ENCODE data around the gene ACYP2.
"Not testable (repeated sequence)": the region's sequence is repeated elsewhere in the genome, so short reads cannot be mapped to it uniquely, and the experiment has no call there.

ACYP2 gene

GRCh38 chr2:54279385-54279784 lies 164.0 kb downstream of the ACYP2 start:
- DNase-seq: no peak

DNA sequence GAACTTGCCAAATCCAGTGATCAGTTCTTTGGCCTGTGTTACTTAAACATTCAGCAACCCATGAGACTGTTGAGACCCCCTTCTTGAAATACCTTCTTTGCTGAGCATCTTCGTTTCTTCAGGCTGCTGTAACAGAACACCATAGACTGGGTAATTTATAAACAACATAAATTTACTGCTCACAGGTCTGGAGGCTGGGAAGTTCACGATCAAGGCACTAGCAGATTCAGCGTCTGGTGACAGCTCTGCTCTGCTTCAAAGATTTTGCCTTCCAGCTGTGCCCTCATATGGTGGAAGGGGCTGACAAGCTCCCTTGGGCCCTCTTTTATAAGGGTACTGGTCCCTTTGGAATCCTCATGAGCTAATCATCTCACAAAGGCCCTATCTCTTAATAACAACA lies 169.4 kb downstream of the ACYP2 start:
- DNase-seq: no peak

DNA sequence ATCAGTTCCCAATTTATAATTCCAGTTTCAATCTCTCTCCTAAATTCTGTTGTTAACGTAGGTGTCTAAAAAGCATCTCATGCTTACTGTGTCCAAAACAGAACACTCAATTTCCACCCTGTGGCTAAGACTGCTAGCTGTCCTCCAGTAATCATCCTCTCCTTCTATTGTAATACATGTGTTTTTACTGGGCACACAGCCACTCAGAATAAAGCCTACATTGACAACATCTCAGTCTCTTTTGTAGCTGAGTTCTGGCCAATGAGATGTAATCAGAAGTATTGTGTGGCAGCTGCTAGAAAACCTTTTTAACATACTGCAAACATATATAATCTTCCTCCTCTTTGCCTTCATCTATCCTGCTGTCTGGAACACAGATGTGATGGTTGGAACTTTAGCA lies 170.0 kb downstream of the ACYP2 start:
- no peak for DNase-seq

- DNase-seq: no peak
Measured at GRCh38 chr2:54287532-54287931, 172.1 kb downstream of the ACYP2 start.

DNA sequence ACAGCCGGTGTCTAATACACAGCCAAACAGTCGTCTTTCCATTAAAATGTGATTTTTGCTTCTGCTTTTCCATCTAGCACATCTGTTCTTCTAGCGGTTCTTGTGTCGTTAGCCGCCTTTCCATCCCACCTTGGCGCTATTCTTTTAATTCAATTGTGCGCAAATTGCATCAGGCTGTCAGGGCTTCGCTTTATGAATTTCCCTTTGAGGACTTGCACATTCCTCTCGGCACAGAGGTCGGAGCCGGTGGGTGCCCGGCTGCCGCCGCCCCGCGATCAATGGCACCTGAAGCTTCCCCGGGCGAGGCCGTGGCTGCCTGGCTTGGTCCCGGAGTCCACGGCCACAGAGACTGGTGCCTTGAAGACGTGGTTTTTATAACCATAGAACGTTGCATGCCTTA lies 174.5 kb downstream of the ACYP2 start:
- DNase-seq: no peak

DNA sequence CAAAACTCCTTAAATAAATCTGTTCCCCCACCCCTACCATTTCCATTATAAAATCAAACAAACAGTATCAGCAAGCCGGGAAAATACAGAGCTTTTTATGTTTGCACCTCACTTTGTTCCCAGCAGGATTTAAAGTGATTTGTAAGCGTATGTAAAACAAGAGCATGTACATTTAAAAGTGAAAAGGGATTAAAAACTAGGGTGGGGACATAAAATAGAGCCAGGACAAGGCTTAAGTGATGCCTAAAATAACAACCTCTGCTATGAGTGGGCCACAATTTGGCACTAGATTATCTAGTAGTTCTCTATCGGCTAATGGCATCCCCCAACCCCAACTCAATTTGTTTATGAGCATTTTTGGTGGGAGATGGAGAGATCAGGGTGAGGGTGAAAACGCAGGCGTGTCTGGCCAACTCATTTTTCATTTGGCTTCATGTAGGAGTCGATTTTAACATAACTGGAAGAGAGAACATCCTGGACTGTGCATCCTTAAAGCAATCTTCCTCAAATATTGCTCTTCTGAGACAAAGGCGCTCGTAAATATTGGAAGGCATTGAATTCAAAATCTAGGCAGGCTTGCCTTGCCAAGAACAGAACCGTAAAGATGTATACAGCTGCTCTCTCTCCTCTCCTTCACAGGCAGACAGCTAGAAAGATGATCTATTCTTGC lies 175.1 kb downstream of the ACYP2 start:
- DNase-seq: no peak

- DNase-seq: not testable (repeated sequence)
Measured at GRCh38 chr2:54294665-54295064, 179.2 kb downstream of the ACYP2 start.

DNA sequence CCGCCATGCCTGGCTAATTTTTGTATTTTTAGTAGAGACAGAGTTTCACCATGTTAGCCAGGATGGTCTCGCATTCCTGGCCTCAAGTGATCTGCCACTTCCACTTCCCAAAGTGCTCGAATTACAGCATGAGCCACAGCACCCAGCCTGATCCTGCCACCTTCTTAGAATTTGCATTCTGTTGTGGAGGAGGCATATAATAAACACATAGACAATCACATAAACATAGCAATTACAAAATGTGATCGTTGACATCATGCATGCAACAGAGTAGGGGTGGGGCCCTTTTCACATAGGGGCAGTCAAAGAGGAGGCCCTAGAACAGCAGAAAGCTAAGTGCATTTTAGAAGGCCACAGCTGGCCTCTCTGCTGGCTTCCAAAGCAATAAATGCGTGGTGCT lies 180.5 kb downstream of the ACYP2 start:
- DNase-seq: no peak

DNA sequence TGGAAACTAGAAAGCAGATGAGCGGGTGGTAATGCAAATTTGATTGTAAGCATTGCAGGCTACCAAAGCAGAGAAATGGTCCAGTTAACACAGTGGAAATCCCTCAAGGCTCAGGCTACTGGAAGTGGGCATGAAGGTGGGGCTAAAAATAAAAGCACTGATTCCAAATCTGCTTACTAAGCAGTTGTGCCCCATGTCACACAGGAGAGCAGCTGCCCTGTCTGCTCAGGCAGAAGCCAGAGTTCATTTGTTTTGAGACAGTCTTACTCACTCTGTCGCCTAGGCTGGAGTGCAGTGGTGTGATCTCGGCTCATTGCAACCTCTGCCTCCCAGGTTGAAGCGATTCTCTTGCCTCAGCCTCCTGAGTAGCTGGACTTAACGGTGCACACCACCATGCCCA lies 183.1 kb downstream of the ACYP2 start:
- no peak for DNase-seq

- DNase-seq: no peak
Measured at GRCh38 chr2:54303631-54304030, 188.2 kb downstream of the ACYP2 start.

- DNase-seq: no peak
Measured at GRCh38 chr2:54306556-54306955, 191.1 kb downstream of the ACYP2 start.

GRCh38 chr2:54308186-54308585 lies 192.8 kb downstream of the ACYP2 start:
- DNase-seq: no peak

GRCh38 chr2:54308782-54309181 lies 193.4 kb downstream of the ACYP2 start:
- DNase-seq: no peak

DNA sequence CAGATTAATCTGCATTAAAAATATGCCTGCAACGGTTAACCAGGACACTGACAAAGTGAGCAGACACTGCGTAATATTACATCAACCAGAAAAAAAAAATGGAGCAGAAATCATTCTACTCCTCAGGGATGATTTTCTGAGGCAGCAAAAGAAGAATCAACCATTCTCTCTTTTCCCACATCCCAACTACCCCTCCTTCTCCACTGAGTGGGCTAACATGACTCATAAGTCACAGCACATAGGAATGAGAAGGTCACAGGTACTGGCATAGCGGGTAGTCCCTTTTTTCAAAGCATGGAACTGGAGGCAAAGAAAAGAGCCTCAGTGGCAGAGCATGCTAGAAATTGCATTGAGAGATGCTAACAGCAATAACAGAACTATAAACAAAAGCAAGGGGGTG lies 194.9 kb downstream of the ACYP2 start:
- DNase-seq: no peak

- no peak for DNase-seq
Measured at GRCh38 chr2:54310961-54311360, 195.5 kb downstream of the ACYP2 start.

DNA sequence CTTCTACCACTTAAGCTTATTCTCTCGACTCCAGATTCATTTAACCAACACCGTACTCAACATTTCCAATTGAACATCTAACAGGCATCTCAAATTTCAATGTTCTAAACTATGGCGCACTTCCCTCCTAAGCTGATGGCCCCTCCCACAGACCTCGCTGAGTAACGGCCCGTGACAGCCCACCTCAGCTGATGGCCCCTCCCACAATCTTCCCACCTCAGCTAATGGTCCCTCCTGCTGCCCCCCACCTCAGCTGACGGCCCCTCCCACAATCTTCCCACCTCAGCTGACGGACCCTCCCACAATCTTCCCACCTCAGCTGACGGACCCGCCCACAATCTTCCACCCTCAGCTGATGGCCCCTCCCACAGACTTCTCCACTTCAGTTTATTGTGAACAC lies 197.7 kb downstream of the ACYP2 start:
- DNase-seq: no peak

DNA sequence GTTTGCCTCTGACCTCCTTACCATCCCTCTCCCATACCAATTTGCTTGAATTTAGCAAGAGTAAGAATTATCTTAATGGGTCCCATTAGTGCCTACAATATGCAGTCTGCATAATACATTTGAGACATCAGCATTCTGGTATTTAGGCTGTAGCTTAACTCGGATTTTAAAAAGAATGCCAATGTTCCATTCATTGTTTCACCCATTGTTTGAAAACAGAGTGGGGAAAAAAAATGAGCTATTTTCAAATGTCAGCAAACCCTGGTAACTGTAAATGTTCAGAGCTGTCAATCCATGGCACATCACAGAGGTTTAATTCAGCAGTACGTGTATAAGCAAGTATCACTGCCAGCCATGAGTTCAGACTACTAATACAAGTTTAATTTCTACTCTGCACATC lies 202.6 kb downstream of the ACYP2 start:
- no peak for DNase-seq

DNA sequence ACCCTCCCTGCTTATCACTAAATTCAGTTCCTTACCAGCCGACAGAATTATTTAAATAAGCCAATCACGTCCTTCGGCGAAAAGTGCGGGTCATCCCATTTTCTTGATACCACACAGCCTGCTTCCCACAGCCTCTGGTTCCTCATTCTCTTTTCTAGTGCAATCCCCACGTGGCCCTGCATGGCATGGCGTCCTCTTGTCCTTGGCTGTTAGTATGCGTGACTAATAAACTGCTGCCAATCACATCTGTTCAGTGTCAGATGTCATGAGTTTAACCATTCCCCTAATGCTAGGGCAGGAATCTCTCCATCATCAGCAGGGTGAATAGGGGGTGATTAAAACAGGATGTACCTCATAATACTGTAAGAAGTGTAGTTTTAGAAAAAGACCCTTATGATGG lies 203.4 kb downstream of the ACYP2 start:
- DNase-seq: no peak

DNA sequence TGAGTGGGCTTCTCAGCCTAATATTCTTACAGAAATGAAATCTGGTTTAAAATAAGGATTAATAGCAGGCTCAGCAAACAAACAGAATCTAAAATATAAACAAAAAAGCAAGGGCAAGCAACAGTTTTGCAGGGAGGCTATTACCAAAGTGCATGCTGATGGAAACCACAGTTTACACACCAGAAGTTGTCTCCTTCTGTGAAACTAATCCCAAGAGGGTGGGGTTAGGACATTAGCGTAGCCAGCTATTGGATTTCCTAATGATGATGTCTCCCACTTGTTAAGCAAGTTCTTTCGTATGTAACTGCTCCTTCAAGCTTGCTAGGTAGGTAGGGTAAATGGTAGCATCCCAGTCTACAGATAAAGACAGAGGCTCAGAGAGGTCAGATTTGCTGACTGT lies 205.6 kb downstream of the ACYP2 start:
- no peak for DNase-seq

DNA sequence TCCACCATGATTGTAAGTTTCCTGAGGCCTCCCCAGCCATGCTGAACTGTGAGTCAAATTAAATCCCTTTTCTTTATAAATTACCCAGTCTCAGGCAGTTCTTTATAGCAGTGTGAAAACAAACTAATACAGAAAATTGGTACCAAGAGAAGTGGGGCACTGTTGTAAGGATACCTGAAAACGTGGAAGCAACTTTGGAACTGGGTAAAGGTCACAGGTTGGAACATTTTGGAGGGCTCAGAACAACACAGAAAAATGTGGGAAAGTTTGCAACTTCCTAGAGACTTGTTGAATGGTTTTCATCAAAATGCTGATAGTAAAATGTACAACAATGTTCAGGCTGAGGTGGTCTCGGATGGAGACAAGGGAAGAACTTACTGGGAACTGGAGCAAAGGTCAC lies 209.1 kb downstream of the ACYP2 start:
- not testable (repeated sequence) for DNase-seq

- DNase-seq: no peak
Measured at GRCh38 chr2:54325148-54325547, 209.7 kb downstream of the ACYP2 start.

- DNase-seq: peak; percentile 38
Measured at GRCh38 chr2:54329482-54330161, 214.2 kb downstream of the ACYP2 start.

DNA sequence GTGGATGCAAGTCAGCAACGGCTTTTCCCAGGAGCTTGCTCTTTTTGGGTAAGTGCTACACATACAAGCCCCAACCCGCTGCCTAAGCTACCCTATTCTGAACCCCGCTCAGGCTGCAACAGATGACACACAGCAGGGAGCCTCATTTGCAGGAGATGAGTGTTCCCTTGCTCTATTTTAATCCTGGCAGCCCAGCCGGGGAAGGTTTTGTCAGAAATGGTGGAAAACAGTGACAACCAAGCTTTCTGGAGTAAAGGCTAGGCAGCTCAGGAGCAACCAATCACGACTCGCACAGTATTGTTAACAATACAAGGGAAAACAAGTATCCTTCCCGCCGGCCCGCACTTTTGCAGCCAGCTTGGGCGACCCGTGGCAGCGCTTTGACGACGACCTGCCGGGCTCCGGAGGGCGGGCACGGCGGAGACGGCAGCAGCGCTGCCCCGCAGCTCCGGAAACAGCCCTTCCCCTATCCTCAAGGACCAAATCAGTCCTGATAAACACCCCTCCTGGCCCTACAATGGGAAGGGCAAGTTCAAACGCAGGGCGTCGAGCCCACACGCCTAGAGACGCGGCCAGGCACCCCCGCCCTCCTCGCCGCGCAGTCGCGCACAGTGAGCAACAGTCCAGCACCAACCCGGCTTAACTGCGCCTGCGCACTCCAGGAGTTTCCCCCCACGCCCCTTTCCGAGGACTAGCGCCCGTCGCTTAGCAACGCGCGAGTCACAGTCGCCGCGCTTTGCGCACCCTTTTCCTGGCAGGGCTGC lies 214.9 kb downstream of the ACYP2 start:
- DNase-seq: peak; percentile 81

Data from NCI-H748 treated with DMSO at 0.1 percent for 48 hours (cell line).